Activated naive CD4-positive, alpha-beta T cell treated with Interleukin-2 at 50 U/mL for 16 hours (primary cell): ENCODE measurements around the gene PARD3.

Experiments
- DNase-seq: peaks from one replicate; pipeline ENCODE4 v3.0.0-alpha.2; 2020

PARD3 gene

DNA sequence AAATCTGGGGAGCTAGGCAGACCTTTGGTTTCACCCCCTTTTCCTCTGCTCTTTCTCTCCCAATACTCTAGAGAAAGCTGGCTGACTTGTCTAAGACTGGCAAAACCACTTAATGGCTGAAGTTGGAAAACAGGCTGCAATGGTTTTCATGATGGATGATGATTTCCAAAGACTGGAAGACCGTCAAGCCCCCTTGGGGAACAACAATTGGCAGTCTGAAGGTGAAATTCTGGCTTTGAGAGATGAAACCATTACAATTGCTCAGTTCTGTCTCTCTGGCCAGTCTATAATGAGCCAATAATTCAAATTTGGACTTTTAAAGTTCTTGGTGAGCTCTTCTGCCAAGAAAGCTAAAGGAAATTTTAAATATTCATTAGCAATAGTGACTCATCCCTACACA is 680.5 kb downstream of the PARD3 start:
- DNase-seq, result no peak

DNA sequence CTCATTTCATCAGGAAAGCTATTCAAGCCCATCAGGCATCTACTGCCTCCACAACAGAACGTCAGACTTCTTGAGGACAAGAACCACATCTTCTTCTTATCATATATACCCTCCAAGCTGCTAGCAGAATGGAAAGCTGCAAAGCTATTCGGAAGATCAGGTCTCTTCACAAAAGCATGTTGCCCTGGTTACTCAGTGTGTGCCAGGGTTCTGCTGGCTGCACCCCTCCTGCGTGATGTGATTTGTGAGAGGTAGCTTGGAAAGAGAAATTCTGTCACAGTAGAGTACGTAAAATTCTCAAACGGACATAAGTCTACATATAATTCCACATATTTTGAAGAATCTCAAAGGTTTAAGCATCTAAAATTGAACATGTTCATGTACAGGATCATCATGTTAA is 681.7 kb downstream of the PARD3 start:
- DNase-seq, result no peak

- DNase-seq, result no peak
These were observed 683.9 kb downstream of the PARD3 start for GRCh38 chr10:34131152-34131551.

GRCh38 chr10:34127676-34128075 is 687.4 kb downstream of the PARD3 start:
- no peak for DNase-seq

- no peak for DNase-seq
These were observed 688.5 kb downstream of the PARD3 start for GRCh38 chr10:34126371-34127151.

DNA sequence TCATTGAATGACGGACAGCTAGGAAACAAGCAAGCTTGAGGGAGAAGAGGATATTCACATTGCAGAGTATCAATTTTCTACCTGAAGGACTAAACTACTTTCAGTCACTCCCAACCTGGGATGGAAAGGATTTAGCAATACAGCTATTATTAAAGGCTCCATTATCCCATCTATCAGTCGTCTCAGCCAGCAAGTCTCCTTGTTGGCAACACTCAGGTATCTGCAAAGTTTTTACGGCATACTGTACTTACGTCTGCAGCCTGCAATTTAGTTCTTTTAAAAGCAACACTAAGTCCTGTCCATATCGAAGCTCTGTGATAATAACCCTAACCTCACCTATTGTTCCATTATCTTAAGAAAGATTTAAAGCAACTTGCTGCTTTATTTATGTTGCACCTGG is 689.4 kb downstream of the PARD3 start:
- no peak for DNase-seq

DNA sequence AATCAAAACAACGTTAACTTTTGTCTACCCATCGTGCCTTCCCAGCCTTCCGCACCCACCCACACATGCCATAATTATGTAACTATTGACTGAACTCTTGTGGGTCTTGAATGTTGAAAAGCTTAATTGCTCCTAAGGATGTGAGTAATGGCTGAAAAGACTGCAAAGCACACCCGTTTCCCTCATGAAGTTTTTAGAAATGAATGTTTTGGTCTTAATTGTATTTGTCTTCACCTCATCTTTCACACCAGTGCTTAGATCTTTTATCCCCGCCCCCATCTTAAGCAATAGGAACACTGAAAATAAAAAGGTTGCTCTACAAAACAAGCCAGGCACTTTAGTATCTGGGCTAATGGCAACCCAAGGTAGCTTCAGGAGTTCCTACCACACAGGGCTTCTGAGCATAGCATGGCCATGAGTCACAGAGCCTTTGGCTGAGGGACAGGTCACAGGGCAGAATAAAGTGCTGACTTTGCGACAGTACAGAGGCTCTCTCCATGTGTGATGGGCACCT is 690.5 kb downstream of the PARD3 start:
- no peak for DNase-seq

DNA sequence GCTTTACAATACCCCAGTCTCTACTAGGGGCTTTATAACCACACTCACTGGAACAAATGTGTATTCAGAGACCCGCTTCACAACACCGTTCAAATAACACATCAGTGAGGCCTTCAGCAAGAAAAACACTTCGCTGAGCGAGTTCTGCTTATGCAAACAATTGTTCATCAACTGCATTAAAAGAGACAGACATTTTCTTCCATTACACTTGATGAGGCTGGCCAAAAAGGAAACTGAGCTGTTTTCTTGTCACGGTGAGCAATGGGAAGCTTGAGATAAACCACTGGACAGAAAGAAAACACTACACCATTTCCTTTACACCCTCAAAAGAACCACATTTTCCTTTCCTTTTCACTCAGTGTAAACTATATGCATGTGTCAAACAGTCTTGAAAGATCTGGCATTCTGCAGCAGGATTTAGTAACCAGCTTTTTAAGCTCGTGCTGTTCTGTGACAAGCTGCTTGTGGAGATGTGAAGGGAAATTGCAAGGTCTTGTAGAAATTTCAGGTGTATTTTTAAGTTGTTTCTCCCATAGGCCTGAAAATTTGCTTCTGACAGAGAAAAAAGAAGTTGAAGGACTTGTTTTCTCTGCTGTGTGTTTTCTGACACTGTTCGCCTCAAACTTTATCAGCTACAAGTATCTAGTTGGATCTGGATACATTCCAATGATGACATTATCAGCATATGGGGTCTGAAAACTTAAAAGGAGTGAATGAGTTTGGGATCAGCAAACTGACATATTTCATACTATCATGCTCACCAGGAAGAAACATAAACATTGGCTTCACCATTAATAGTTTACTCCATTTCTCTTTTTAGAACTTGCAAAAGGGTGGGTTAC is 693.1 kb downstream of the PARD3 start:
- DNase-seq, result no peak

- DNase-seq, result no peak
These were observed 693.9 kb downstream of the PARD3 start for GRCh38 chr10:34121125-34121753.

GRCh38 chr10:34119456-34119855 is 695.6 kb downstream of the PARD3 start:
- DNase-seq, result no peak

DNA sequence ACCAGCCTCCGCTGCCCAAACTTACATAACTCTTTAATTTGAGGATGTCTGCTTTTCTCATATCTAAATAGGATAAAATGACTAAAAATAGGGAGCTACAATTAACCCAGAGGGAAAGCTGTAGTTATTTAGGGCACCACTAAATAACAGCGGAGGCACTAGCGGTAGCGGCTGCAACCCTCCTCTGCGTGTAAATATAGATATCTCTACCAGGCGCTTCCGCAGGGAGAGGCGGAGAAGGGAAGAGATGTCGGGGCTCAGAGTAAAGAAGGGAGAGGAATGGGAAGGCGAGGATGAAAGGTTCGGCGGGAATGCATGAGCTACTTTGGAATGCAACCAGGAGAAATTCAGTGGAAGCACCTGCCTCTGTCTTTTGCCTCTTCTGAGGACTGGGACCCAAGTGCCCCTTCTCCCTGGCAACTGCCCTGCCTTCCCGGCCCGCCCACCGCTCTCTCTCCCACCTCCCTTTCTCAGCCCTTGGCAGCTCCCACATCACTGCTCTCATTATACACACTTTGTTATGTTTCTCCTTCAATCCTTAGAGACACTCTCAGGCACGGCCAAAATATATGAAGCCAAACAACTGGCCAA is 698.3 kb downstream of the PARD3 start:
- DNase-seq, result no peak

DNA sequence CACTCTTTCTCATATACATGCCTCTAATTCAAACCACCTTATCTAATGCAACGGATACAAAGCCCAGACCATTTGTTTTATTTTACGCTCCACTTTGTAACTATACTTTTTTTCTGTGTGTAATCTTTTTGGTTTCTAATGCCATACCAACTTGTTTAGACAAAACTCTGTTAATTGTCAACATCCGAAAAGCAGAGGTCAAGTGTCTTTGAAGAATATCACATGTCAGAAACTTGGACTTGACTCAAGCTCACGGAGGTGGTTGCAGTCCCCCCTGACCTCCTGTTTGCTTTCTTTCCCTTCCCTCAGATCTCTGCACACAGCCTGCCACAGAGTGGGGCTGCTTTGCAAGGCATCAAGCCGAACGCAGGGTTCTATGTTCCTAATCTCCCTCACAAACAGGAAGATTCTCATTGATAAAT is 698.9 kb downstream of the PARD3 start:
- no peak for DNase-seq

GRCh38 chr10:34114914-34115313 is 700.2 kb downstream of the PARD3 start:
- DNase-seq, result no peak

DNA sequence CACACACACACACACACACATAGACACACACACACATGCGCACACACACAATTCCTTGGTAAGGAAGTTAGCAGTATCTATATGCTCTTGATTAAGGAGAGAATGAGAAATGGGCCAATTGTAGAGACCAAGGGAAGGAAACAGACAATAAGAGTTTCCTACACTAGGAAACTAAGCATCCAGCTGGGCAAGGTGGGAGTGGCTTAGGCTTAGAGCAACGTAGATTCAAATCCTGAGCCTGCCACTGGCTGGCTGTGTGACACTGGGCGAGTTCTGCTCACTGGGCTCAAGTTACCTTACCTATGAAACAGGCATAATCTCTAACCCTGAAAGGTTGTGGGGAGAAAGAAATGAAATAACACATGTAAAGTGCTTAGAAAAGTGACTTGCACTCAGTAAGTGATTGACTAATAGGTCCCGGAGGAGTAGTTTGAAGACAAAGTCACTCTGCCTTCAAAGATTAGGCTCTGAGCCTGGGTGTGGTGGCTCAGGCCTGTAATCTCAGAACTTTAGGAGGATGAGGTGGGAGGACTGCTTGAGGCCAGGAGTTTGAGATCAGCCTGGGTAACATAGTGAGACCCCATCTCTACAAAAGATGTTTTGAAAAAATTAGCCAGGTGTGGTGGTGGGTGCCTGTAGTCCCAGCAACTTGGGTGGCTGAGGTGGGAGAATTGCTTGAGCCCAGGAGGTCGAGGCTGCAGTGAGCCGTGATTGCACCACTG is 701.4 kb downstream of the PARD3 start:
- no peak for DNase-seq

GRCh38 chr10:34112171-34112782 is 702.8 kb downstream of the PARD3 start:
- DNase-seq, result no peak

DNA sequence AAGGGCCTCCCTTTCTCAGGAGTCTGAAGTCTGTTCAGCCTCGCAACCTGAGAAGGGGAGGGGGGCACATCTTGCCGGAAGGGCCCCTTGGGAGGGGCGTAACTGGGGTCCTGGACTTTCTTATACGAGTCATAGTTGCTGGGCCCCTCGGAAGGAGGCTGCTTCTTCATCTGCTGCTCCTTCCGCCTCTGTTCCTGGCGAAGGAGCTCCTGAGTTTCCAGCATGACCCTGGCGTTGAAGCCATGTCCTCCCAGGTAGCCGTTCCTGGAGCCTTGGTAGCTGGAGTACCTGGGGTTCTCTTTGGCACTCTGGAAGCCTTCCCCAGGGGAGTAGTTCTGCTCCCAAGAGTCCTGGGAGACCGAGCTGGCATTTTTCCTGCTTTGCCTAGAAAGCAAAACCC is 703.9 kb downstream of the PARD3 start:
- no peak for DNase-seq

- no peak for DNase-seq
These were observed 705.0 kb downstream of the PARD3 start for GRCh38 chr10:34109952-34110702.

DNA sequence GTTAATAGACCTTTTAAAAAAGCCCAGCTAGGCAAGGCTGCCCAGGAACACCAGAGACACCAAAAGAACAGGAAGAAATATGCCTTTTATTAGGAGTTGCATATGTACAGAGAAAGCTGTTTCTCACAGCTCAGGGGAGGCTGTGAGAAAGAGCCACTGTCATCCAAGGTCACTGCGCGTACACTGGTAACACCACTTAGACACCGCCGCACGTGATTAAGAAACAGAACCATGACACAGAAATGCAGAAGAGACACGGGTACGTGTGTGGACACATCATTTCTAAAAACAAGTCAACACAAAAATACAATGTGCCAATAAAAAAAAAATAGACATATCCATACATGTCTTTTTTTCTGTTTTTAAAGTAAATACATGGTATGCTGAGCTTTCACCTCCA is 705.6 kb downstream of the PARD3 start:
- DNase-seq, result no peak

GRCh38 chr10:34107626-34108516 is 707.2 kb downstream of the PARD3 start:
- no peak for DNase-seq

GRCh38 chr10:34106356-34106885 is 708.7 kb downstream of the PARD3 start:
- no peak for DNase-seq
